Left ventricle myocardium inferior (tissue), 1 donor: ENCODE data around the gene ROBO4. TPM values are rescaled to one million over a fixed set of nuclear protein-coding genes. Genes with fewer than 3 reads are reported as not detected.

ENCODE experiments used
- DNase-seq: peaks from one replicate; pipeline ENCODE4 v3.0.0-alpha.2; 2020
- H3K27ac ChIP-seq: fragments of 200-600 bp; replicated peaks from 2 replicates; pipeline ENCODE4 v1.8.0; 2021
- H3K27me3 ChIP-seq: fragments of 200-600 bp; 2 replicates; pipeline ENCODE4 v1.8.0; 2021; ENCODE audit warnings: low read depth
- H3K36me3 ChIP-seq: fragments of 200-600 bp; 2 replicates; pipeline ENCODE4 v1.8.0; 2021
- H3K4me1 ChIP-seq: fragments of 200-600 bp; 2 replicates; pipeline ENCODE4 v1.8.0; 2021
- H3K4me3 ChIP-seq: fragments of 200-600 bp; 2 replicates; pipeline ENCODE4 v1.8.0; 2021; ENCODE audit warnings: mild to moderate bottlenecking, moderate library complexity
- H3K9me3 ChIP-seq: fragments of 200-600 bp; replicated peaks from 2 replicates; pipeline ENCODE4 v1.8.0; 2021
- CTCF ChIP-seq: fragments of 200-600 bp; IDR thresholded peaks from 2 replicates; pipeline ENCODE4 v1.8.0; 2021; ENCODE audit warnings: antibody characterized with exemption, mild to moderate bottlenecking, borderline replicate concordance
- intact Hi-C: fragments of 100-400 bp; cut with micrococcal nuclease; formaldehyde crosslinking; loops from one replicate; pipeline ENCODE4 v1.11.0; 2022
- total RNA-seq: library from RNA; stranded (reverse); fragmentation: NEBNext Ultra II Directional; extraction: Animal tissue kit (Norgen Biotek cat#: 25700); gene quantifications from one replicate; pipeline ENCODE4 v1.2.1, GENCODE V29; 2021
- donor health status: DM: no; HTN: yes; CAD: no; lungs with severe emphysema.

The ROBO4 gene
- total RNA-seq, 1 donor from 2014 or later = 20.7 TPM

- H3K4me1 ChIP-seq = peaks cover 62% of the 10 kb centered on the region
- intact Hi-C loops = no loop called here
- H3K27me3 ChIP-seq = peaks cover 18% of the 10 kb centered on the region
- no peak overlapping the region for H3K4me3 ChIP-seq
- no peak for TF ChIP-seq CTCF
- no peaks in the 10 kb centered on the region for H3K9me3 ChIP-seq
- peak overlapping the region; percentile 89 for H3K27ac ChIP-seq
- H3K36me3 ChIP-seq = no peaks in the 10 kb centered on the region
- DNase-seq = no peak
These were observed 2.8 kb upstream of the ROBO4 start for GRCh38 chr11:124900464-124900863.

GRCh38 chr11:124899383-124900145 is 1.9 kb upstream of the ROBO4 start:
- H3K9me3 ChIP-seq = no peaks in the 10 kb centered on the region
- H3K4me3 ChIP-seq = no peak overlapping the region
- no peaks in the 10 kb centered on the region for H3K36me3 ChIP-seq
- peaks cover 18% of the 10 kb centered on the region for H3K27me3 ChIP-seq
- intact Hi-C loops = no loop called here
- peaks cover 71% of the 10 kb centered on the region for H3K4me1 ChIP-seq
- peak overlapping the region; percentile 89 for H3K27ac ChIP-seq
- TF ChIP-seq CTCF = no peak
- no peak for DNase-seq

GRCh38 chr11:124898711-124899110 is 1.0 kb upstream of the ROBO4 start:
- H3K36me3 ChIP-seq = no peaks in the 10 kb centered on the region
- H3K9me3 ChIP-seq = no peaks in the 10 kb centered on the region
- H3K4me1 ChIP-seq = peaks cover 79% of the 10 kb centered on the region
- peaks cover 18% of the 10 kb centered on the region for H3K27me3 ChIP-seq
- TF ChIP-seq CTCF = no peak
- peak overlapping the region; percentile 89 for H3K27ac ChIP-seq
- intact Hi-C loops = no loop called here
- no peak for DNase-seq
- H3K4me3 ChIP-seq = peak overlapping the region; percentile 69

GRCh38 chr11:124898263-124898680 is 607 bp upstream of the ROBO4 start:
- peak overlapping the region; percentile 89 for H3K27ac ChIP-seq
- no peaks in the 10 kb centered on the region for H3K9me3 ChIP-seq
- peaks cover 84% of the 10 kb centered on the region for H3K4me1 ChIP-seq
- peaks cover 18% of the 10 kb centered on the region for H3K27me3 ChIP-seq
- TF ChIP-seq CTCF = peak; percentile 19
- no peaks in the 10 kb centered on the region for H3K36me3 ChIP-seq
- intact Hi-C loops = no loop called here
- peak overlapping the region; percentile 69 for H3K4me3 ChIP-seq
- no peak for DNase-seq

- intact Hi-C loops = no loop called here
- H3K9me3 ChIP-seq = no peaks in the 10 kb centered on the region
- H3K4me1 ChIP-seq = peaks cover 97% of the 10 kb centered on the region
- H3K4me3 ChIP-seq = peak overlapping the region; percentile 69
- no peak for TF ChIP-seq CTCF
- DNase-seq = no peak
- peak overlapping the region; percentile 89 for H3K27ac ChIP-seq
- peaks cover 17% of the 10 kb centered on the region for H3K27me3 ChIP-seq
- no peaks in the 10 kb centered on the region for H3K36me3 ChIP-seq
These were observed 759 bp downstream of the ROBO4 start for GRCh38 chr11:124896821-124897391.
